Naive thymus-derived CD8-positive, alpha-beta T cell (primary cell): Measurements from ENCODE around the gene VSTM4. TPM values are rescaled to one million over a fixed set of nuclear protein-coding genes. Genes with fewer than 3 reads are reported as not detected.

Source experiments
- ATAC-seq, 2 donors: fragments of 150-1000 bp; cut with Tn5 transposase in 1 of 2; sonication (Bioruptor Pico), chemical (Tn5 transposase) in 1 of 2; 1 replicate in 1 of 2; 2 replicates in 1 of 2; pipeline ENCODE4 v1.10.0; 2021; ENCODE audit warnings: mild to moderate bottlenecking in 2 of 2, moderate library complexity in 2 of 2
- POLR2A ChIA-PET: fragments of 350-600 bp; sonication (Branson Sonifier 250); formaldehyde crosslinking; loops from one replicate; lab custom pipeline; 2021; ENCODE audit warnings: antibody characterized with exemption; lab: Charles Lee
- DNase-seq, 10 donors: peaks; one replicate each; pipeline versions ENCODE4 v3.0.0 to v3.0.0-alpha.2; 2020 to 2022
- H3K27ac Mint-ChIP-seq, 10 donors: one replicate each; pipeline ENCODE4 v1.8.0; 2020 to 2022; ENCODE audit warnings: mild to moderate bottlenecking in 10 of 10, mixed read lengths in 10 of 10, moderate library complexity in 4 of 10, inconsistent platforms in 1 of 10
- H3K27me3 Mint-ChIP-seq, 5 donors: one replicate each; pipeline ENCODE4 v1.8.0; 2021 to 2022; ENCODE audit warnings: mixed read lengths in 5 of 5
- H3K36me3 Mint-ChIP-seq, 3 donors: one replicate each; pipeline ENCODE4 v1.8.0; 2020 to 2022; ENCODE audit warnings: mixed read lengths in 3 of 3, mild to moderate bottlenecking in 2 of 3, inconsistent platforms in 1 of 3
- H3K4me1 Mint-ChIP-seq, 4 donors: one replicate each; pipeline ENCODE4 v1.8.0; 2021 to 2022; ENCODE audit warnings: mixed read lengths in 4 of 4
- H3K4me3 Mint-ChIP-seq, 10 donors: one replicate each; pipeline ENCODE4 v1.8.0; 2020 to 2022; ENCODE audit warnings: mild to moderate bottlenecking in 10 of 10, mixed read lengths in 10 of 10, moderate library complexity in 6 of 10, inconsistent platforms in 1 of 10
- H3K9me3 Mint-ChIP-seq, 9 donors: one replicate each; pipeline ENCODE4 v1.8.0; 2020 to 2022; ENCODE audit warnings: mixed read lengths in 9 of 9, mild to moderate bottlenecking in 3 of 9, inconsistent platforms in 1 of 9, moderate library complexity in 1 of 9
- polyA plus RNA-seq, 3 donors: library from polyadenylated mRNA; unstranded; fragments of 300-500 nt; fragmentation: Illumina TruSeq; gene quantifications; one replicate each; pipeline ENCODE4 v1.2.3, GENCODE V29; 2021
- total RNA-seq, 8 experiments: library from RNA in 2 of 8; stranded (reverse) in 2 of 8; gene quantifications; one replicate each; pipeline ENCODE4 v1.2.3 and lab custom pipeline; 2021 to 2026

VSTM4 gene
- total and polyA plus RNA-seq, 5 experiments from 2014 or later, result 0.07 TPM; not detected in 4

DNA sequence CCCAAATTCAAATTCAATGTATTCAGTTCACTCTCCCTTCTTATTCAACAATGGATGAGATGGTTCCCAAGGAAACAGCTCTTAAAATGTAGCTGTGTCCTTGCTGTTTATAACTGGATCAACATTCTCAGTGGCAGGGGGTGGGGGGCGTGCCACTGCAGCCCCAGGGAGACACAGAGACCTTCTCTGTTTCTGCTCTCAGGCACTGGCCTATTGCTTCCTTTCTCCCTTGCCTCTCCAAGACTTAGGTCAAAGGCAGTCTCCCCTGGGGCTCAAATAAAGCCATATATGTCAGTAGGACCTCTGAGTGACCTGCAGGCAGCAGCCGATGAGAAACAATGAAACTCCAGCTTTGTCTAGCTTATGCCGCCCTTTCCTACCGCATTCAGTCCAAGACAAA, 20.7 kb downstream of the VSTM4 start:
- DNase-seq, result no peak
- H3K36me3 Mint-ChIP-seq, result no peaks in the 10 kb centered on the region
- peaks cover 2 to 21% (median 7%) of the 10 kb centered on the region in 5 donors for H3K27me3 Mint-ChIP-seq
- H3K9me3 Mint-ChIP-seq, result peaks cover 0 to 2% (median 0%) of the 10 kb centered on the region in 9 donors
- no peak overlapping the region for H3K4me3 Mint-ChIP-seq
- ATAC-seq, result no peak
- H3K4me1 Mint-ChIP-seq, result no peaks in the 10 kb centered on the region
- POLR2A ChIA-PET, result no interaction called here
- no peak overlapping the region for H3K27ac Mint-ChIP-seq

DNA sequence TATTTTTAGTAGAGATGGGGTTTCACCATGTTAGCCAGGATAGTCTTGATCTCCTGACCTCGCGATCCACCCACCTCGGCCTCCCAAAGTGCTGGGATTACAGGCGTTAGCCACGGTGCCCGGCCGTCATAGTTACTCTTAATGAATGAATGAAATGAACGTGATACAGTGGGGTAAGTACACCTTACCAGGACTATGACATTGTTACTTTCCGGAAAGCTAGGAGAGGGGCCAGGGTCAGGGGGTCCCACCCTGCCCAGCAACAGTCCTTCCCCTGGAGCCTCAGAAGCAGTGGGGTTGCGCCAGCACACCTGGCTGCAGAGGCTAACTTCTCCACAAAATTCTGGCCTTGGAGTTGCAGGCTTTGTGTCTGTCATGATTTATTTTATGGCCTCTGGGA, 21.4 kb downstream of the VSTM4 start:
- ATAC-seq (no peak), DNase-seq (no peak)
- POLR2A ChIA-PET, result no interaction called here
- H3K27ac Mint-ChIP-seq, result no peak overlapping the region
- H3K27me3 Mint-ChIP-seq, result peaks cover 2 to 27% (median 8%) of the 10 kb centered on the region in 5 donors
- no peaks in the 10 kb centered on the region for H3K36me3 Mint-ChIP-seq
- peaks cover 0 to 2% (median 0%) of the 10 kb centered on the region in 9 donors for H3K9me3 Mint-ChIP-seq
- H3K4me1 Mint-ChIP-seq, result no peaks in the 10 kb centered on the region
- H3K4me3 Mint-ChIP-seq, result no peak overlapping the region

DNA sequence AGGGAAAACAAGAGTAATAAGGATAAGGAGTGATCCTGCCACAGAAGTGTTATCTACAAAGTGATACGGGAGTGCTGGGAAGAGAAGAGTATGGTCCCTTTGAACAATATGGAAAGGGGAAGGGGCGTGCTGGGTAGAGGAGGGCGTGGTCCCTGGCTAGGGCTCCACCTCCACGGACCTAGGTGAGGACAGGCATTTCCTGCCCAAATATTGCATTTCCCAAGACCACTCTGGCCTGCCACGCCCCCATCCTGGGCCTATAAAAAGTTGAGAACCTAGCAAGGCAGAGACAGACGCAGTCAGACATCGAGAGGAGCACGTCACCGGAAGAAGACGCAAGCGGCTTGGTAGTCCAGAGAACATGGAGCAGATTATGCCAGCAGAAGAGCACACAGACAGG, 22.8 kb downstream of the VSTM4 start:
- Mint-ChIP-seq H3K27me3 (peaks cover 0 to 19% (median 2%) of the 10 kb centered on the region in 5 donors), H3K4me1 (no peaks in the 10 kb centered on the region), H3K9me3 (peaks cover 0 to 3% (median under 1%) of the 10 kb centered on the region in 9 donors), H3K4me3 (no peak overlapping the region), H3K36me3 (peaks cover 0 to 2% (median 0%) of the 10 kb centered on the region in 3 donors), H3K27ac (no peak overlapping the region)
- ATAC-seq, result no peak
- POLR2A ChIA-PET, result no interaction called here
- no peak for DNase-seq

DNA sequence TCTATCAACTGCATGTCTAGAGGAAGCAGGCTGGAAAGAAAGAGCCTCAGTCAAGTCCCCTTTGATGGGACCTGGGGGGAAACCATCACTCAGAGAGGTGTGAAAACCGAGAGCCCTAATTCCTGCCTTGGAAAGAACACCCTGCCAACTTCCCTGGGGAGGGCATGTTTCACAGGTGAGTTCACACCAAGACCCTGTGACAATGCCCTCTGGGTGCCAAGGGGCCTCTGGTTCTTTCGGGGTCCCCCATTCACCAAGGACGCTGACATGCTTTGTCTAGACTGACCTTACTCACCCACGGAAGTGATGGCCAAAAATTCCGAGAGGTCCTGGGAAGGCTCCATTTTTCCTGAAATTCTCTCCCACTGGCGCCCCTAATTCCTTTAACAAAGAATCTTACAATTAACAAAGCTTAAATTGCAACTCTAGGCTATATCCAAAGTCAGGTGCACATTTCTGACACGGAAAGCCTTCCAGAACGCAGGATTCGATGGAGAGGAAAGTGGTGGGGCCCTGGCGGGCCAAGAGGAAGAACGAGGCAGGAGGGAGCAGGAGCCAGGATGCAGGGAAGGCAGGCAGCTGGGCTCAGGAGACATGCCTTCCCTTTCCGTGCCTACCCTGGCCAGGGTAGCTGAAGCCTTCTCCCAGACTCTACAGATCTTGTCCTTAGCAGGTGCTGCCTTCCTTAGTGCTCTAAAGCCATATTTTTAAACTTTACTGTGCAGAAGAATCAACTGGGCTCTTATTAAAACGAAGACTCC, 23.7 kb downstream of the VSTM4 start:
- Mint-ChIP-seq H3K4me3 (no peak overlapping the region), H3K27ac (no peak overlapping the region), H3K27me3 (peaks cover 0 to 15% (median 2%) of the 10 kb centered on the region in 5 donors), H3K9me3 (peaks cover 2 to 11% (median 9%) of the 10 kb centered on the region in 9 donors), H3K36me3 (peaks cover 0 to 10% (median 0%) of the 10 kb centered on the region in 3 donors), H3K4me1 (no peaks in the 10 kb centered on the region)
- ATAC-seq (no peak), DNase-seq (no peak)
- POLR2A ChIA-PET, result no interaction called here

DNA sequence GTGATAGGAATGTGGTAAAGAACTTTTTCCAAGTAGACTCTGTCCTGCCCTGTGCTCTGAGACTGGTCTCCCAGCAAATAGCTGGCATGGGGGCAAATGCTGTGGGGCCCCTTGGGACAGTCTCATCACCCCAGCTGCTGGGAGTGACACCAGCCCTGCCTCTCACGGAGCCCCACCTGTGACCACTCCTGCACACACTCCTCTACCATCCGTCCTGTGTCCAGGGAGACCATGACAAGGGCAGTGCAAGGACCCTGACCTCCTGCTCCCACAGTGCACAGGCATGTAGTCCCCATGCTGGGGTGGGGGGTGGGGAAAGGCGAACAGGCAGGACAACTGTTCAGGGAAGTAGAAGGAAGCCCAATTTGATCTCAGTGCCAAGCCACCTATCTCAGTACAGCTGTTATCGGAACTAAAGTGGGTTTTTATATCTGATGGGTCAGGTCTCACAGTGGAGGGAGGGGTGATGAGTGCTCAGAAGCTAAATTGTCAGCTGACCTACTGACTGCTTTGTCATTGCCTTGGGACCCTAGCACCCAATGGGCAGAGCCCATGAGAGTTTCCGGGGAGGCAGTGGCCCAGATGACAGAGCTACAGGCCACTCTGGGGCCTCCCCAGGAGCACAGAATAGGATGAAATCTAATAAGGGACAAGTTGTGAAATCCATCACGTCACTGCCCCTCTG, 24.5 kb downstream of the VSTM4 start:
- no peak for ATAC-seq
- DNase-seq, result no peak
- peaks cover 4 to 19% (median 14%) of the 10 kb centered on the region in 9 donors for H3K9me3 Mint-ChIP-seq
- no peak overlapping the region for H3K27ac Mint-ChIP-seq
- POLR2A ChIA-PET, result no interaction called here
- no peak overlapping the region for H3K4me3 Mint-ChIP-seq
- no peaks in the 10 kb centered on the region for H3K4me1 Mint-ChIP-seq
- H3K27me3 Mint-ChIP-seq, result peaks cover 0 to 15% (median 2%) of the 10 kb centered on the region in 5 donors
- H3K36me3 Mint-ChIP-seq, result peaks cover 0 to 15% (median 0%) of the 10 kb centered on the region in 3 donors

DNA sequence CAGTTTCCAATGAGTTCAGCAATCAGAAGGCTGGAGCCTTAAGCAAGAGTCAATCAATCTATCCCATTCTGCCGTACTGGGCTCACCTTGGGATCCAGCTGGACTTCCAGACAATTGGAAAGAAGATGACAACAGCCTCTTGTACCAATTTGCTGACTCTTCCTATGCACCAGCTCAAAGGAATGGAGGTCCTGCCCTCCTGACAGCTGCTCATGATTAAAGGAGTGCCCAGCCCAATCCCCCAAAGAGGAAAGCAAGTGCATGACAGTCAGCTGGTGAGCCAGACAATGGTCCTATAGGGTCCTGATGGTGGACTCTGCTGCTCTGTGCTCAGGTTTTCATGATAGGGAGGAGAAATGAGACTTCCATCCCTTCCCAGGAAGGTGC, 25.1 kb downstream of the VSTM4 start:
- H3K27me3 Mint-ChIP-seq, result peaks cover 0 to 9% (median 2%) of the 10 kb centered on the region in 5 donors
- H3K4me3 Mint-ChIP-seq, result no peak overlapping the region
- peaks cover 4 to 20% (median 14%) of the 10 kb centered on the region in 9 donors for H3K9me3 Mint-ChIP-seq
- ATAC-seq (no peak), DNase-seq (no peak)
- H3K36me3 Mint-ChIP-seq, result peaks cover 0 to 15% (median 0%) of the 10 kb centered on the region in 3 donors
- no peak overlapping the region for H3K27ac Mint-ChIP-seq
- POLR2A ChIA-PET, result no interaction called here
- H3K4me1 Mint-ChIP-seq, result no peaks in the 10 kb centered on the region

DNA sequence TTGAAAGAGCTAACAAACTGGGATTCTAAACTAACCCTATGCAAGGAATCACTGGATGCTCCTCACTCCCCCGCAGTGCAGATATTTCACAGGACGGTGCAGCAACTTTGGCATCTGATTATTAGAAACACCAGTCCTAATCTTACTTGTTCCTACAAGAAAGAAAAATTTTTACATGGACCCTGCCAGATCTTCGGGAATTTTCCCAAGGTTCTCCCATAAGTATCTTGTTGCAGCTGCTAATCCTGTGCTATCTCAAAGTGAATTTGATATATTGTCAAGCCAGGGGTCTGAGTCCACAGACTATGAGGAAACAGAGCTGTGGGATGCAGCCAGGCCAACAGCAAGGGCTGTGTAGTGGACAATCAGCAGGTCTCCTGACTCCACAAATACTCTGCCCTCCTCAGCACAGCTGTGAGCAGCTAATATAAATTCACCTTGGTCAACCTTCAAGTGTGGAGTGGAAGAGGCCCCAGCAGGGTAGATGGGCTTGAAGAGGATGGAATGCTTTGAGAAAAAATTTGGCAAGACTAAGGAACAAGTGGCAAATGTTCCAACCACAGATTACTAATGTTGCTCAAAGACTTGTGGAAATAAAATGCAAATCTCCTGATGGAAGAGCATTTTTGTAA, 25.6 kb downstream of the VSTM4 start:
- ATAC-seq (no peak), DNase-seq (no peak)
- peaks cover 0 to 9% (median 2%) of the 10 kb centered on the region in 5 donors for H3K27me3 Mint-ChIP-seq
- H3K9me3 Mint-ChIP-seq, result peaks cover 4 to 20% (median 14%) of the 10 kb centered on the region in 9 donors
- H3K4me1 Mint-ChIP-seq, result no peaks in the 10 kb centered on the region
- H3K4me3 Mint-ChIP-seq, result no peak overlapping the region
- POLR2A ChIA-PET, result no interaction called here
- peaks cover 0 to 15% (median 0%) of the 10 kb centered on the region in 3 donors for H3K36me3 Mint-ChIP-seq
- H3K27ac Mint-ChIP-seq, result no peak overlapping the region

DNA sequence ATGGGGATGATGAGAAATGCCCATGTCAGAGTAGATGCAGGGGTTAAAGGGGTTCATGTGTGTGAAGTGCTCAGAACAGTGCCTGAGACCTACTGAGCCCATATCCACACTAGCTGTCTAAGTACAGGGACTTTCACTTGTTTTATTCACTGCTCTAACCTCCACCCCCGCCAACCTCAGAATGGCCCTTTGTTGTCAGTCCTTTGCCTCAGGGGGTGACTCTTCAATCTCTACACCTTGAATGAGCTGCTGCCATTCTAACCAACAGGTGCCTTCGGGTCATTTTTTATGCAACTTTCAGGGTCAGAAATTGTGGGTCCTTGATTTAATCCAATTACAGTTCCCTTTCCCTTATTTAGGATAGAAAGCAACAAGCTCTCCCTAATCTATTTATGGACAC, 26.2 kb downstream of the VSTM4 start:
- no peaks in the 10 kb centered on the region for H3K4me1 Mint-ChIP-seq
- no peak for ATAC-seq
- H3K4me3 Mint-ChIP-seq, result no peak overlapping the region
- H3K9me3 Mint-ChIP-seq, result peaks cover 4 to 20% (median 14%) of the 10 kb centered on the region in 9 donors
- no peak for DNase-seq
- POLR2A ChIA-PET, result no interaction called here
- peaks cover 0 to 9% (median 4%) of the 10 kb centered on the region in 5 donors for H3K27me3 Mint-ChIP-seq
- H3K27ac Mint-ChIP-seq, result no peak overlapping the region
- peaks cover 0 to 15% (median 0%) of the 10 kb centered on the region in 3 donors for H3K36me3 Mint-ChIP-seq

DNA sequence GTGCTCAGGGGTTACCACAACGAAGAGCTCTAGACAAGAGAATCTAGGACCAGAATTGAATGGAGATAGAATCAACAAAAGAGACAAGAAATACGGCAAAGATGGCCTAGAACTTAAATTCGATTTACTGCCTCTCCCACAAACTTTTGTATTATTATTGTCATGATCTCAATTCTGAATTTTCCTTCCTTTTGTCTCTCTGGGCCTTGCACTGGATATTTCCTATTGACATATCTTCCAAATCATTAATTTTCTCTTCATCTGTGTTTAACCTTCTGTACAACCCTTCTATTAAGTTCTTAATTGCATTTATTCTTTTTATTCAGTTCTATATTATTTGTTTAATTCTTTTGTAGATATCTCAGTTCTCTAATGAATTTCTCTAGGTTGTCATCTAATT, 28.4 kb downstream of the VSTM4 start:
- POLR2A ChIA-PET, result no interaction called here
- peaks cover 4 to 20% (median 13%) of the 10 kb centered on the region in 9 donors for H3K9me3 Mint-ChIP-seq
- no peak for ATAC-seq

DNA sequence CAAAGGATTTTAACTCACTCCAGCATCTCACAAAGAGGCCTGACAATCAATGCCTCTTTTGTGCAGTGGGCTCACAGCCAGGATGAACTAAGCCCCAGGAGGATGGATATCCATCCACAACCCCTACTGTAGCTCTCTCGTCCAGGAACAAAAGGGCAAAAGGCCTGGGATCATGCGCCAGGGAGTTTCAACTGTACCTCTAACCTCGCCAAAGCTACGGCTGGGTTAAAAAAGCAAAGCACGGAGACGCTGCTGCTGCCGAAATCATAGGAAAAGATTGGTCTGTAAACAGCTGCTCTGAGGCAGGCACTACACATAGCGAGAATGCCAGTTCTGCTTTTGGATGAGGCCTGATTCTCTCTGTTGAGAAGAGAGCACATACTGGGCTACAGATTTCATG, 32.1 kb downstream of the VSTM4 start:
- Mint-ChIP-seq H3K36me3 (peaks cover 0 to 15% (median 0%) of the 10 kb centered on the region in 3 donors), H3K4me1 (no peaks in the 10 kb centered on the region), H3K27me3 (peaks cover 0 to 2% (median 0%) of the 10 kb centered on the region in 5 donors), H3K27ac (no peak overlapping the region), H3K4me3 (no peak overlapping the region), H3K9me3 (peaks cover 4 to 20% (median 14%) of the 10 kb centered on the region in 9 donors)
- no peak for DNase-seq
- no peak for ATAC-seq
- POLR2A ChIA-PET, result no interaction called here

More for the DNA sequence above, 28.4 kb downstream of the VSTM4 start:
- Mint-ChIP-seq H3K4me1 (no peaks in the 10 kb centered on the region), H3K36me3 (peaks cover 0 to 15% (median 0%) of the 10 kb centered on the region in 3 donors), H3K4me3 (no peak overlapping the region), H3K27ac (no peak overlapping the region), H3K27me3 (peaks cover 0 to 9% (median 4%) of the 10 kb centered on the region in 5 donors)
- DNase-seq, result no peak

DNA sequence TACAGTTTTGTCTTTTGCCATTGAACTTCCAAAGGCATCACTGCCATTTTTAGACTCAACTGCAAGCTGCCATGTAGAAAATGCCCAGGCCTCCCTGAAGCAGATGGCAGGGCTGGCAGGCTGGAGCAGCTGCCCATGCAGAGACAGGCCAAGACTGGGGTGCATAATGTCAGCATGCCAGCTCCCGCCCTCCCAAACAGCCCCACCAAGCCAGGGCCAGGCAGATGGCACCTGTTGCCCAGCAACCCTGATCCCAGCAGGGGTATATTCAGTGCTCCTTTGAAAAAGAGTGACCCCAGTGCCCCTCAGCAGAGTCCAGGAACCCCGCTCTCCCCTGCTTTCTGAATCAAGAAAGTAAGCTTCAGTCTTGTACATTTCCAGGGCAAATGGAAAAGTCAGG, 32.6 kb downstream of the VSTM4 start:
- POLR2A ChIA-PET, result no interaction called here
- no peak overlapping the region for H3K4me3 Mint-ChIP-seq
- peaks cover 0 to 15% (median 0%) of the 10 kb centered on the region in 3 donors for H3K36me3 Mint-ChIP-seq
- H3K9me3 Mint-ChIP-seq, result peaks cover 4 to 20% (median 14%) of the 10 kb centered on the region in 9 donors
- DNase-seq (no peak), ATAC-seq (no peak)
- H3K27ac Mint-ChIP-seq, result no peak overlapping the region
- no peaks in the 10 kb centered on the region for H3K4me1 Mint-ChIP-seq
- peaks cover 0 to 2% (median 0%) of the 10 kb centered on the region in 5 donors for H3K27me3 Mint-ChIP-seq

DNA sequence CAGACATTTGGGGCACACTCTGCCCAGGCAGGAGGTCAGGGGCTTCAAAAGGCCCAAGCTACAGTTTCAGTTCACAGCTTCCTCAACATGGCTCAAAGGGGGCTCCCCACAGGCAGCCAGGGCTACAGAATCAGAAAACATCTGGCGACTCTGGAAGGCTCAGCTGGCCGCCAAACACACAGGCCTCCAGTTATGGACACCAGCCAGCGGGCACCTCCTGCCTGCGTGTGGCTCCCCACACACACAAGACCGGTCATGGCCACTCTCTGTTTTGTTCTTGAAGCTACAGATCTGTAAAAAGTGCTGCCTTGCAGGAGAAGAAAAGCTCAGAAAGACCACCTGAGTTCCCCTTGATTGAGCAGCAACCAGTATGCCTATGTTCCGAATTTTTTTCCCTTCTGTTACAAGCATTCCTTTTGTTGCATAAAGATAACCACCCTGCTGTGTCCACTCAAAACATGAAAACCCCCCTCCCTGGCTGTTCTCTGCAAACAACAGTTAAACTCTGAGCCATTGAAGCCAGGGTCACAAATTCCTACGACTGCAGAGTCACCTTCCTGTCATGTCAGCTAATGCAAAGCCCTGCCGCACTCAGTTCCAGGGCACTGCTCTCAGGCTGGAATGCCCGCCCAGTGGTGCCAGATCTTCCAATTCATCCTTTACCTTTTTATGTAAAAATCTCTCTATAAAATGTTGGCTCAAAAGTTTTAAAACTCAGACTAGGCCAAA, 33.6 kb downstream of the VSTM4 start:
- POLR2A ChIA-PET, result no interaction called here
- peaks cover 0 to 7% (median 5%) of the 10 kb centered on the region in 5 donors for H3K27me3 Mint-ChIP-seq
- peaks cover 0 to 5% (median 0%) of the 10 kb centered on the region in 3 donors for H3K36me3 Mint-ChIP-seq
- DNase-seq (no peak), ATAC-seq (no peak)
- H3K27ac Mint-ChIP-seq, result no peak overlapping the region
- H3K4me3 Mint-ChIP-seq, result no peak overlapping the region
- H3K9me3 Mint-ChIP-seq, result peaks cover 0 to 10% (median 6%) of the 10 kb centered on the region in 9 donors
- H3K4me1 Mint-ChIP-seq, result no peaks in the 10 kb centered on the region
